GM18861 (cell line): ENCODE measurements around the gene MATCAP1.

ENCODE experiments used
- ATAC-seq: cut with Tn5 transposase; IDR thresholded peaks from one replicate; pipeline ENCODE4 v1.9.1; 2021; ENCODE audit not compliant: unreplicated experiment

Gene MATCAP1

GRCh38 chr16:67158637-67159600 is 24.8 kb downstream of the MATCAP1 start:
- no peak for ATAC-seq

DNA sequence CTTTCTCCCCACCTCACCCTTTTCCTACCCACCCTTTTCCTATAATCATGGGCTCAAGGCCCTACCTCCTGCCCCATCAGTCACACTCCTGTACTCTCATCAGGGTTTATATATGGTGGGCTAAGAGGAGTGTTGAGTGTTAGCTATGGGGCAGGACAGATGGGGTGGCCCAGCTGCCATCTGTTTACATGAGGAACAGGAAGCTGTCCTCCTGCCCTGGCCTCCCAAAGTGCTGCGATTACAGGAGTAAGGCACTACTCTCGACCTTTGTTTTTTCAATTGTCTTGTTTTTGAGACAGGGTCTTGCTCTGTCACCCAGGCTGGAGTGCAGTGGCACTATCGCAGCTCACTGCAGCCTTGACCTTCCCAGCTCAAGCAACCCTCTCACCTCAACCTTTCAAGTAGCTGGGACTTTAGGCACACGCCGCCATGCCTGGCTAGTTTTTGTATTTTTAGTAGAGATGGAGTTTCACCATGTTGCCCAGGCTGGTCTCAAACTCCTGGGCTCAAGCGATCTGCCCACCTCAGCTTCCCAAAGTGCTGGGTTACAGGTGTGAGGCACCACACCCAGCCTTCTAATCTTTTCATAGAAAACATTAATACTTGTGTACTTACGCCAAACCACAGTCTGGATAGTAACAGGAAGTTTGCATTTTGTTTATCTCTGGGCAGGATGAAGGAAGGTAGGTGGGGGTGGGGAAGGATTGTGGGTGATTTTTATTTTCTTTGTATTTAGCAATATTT is 25.7 kb downstream of the MATCAP1 start:
- ATAC-seq = no peak

- no peak for ATAC-seq
These were observed 26.5 kb downstream of the MATCAP1 start for GRCh38 chr16:67157106-67157748.

GRCh38 chr16:67156143-67156844 is 27.5 kb downstream of the MATCAP1 start:
- no peak for ATAC-seq

DNA sequence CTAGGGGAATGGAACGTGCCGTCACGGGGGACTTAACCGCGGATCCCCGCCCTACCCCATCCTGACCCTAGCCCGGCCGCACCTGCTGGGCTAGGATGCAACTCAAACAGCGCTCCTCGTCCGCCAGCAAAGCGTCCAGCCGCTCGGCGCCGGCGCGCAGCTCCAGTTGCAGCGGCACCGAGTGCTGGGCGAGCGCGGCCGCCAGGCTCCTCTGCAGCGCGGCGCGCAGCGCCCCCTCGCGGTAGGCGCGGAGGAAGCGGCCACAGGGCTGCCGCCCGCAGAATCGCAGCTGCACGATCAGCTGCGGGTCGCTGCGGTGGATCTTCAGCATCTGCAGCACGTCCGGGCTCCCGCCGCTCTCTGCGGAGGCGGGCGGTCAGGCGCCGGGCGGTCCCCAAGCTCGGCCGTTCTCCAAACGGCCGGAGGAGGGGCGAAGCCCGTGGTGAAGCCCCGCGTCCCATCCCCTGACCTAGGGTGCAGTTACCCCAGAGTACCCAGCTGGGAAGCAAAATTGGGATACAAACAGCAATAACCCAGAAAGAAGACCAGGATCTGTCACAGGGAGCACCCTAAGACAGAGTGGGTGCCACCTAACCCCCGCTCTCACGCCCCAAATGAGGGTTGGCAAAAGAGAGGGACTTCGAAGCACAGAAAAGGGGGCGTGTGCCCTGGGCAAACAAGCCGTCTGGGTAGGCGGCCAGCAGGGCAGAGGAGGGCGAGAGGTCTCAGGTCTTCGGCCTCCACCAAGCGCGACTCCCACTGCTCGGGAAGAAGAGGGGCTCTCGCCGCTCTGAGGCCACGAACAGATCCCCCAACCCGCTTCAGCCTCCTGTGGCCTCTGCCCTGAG is 28.2 kb downstream of the MATCAP1 start:
- ATAC-seq = no peak

DNA sequence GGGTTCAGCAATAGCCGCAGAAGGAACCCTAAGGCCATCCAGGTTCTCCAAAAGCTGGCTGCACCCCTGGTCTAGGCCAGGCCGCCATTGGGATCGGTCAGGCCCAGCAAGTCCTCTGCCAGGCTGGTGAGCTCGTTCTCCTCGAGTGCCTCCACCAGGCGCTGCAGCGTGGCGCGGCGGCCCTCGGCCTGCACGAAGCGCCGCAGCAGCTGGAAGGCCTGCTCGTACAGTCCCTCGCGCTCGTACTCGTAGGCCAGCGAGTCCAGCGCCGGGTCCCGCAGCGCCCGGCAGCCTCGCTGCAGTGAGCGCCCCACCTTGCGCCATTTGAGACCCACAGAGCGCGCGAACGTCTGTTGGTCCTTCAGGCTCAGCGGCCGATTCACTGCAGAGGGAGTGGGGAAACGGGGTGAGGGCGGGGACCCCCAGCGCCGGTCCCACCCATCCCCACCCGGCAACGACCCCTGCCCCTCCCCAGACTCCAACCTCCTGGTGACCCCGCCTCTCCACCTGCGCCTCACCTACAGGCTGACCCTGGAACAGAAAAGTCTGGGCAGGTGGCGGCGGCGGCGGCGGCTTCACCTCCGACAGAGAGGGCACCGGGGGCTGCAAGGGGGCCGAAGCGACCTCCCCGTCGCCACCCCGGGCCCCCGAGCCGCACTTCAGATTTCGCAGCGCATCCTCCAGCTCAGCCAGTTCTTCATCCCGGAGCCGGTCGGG is 29.0 kb downstream of the MATCAP1 start:
- ATAC-seq = no peak

DNA sequence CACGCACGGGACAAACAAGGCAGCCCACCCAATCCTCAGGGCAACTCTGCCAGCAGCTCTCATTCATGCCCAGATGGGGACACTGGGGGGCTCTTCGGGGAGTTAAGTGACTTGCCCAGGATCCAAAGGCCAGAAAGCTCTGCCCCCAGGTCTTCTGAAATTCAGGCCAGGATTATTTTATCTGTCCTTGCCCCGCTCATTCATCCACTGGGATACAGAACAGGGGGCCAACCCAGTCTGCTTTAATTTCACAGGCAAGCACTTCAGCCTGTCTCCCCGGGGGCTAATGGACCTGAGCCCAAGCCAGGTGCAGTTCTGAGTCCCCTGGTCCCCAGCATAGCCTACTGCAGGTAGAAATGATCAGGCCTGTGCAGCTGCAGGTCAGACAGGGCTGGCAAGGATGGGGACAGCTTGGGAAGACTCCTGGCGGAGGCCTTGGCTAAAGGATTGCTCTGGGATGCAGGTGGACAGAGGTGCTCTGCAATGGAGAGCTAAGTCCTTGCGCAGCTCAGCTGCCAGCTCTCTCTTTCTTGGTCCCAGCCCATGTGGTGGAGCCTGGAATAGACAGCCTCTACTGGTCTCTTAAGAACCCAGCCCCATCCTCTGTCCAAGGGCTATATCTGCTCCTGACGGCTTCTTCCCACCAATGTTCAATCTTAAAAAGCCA is 32.2 kb downstream of the MATCAP1 start:
- ATAC-seq = no peak

- ATAC-seq = peak; percentile 40
These were observed 32.8 kb downstream of the MATCAP1 start, which contains the start of gene B3GNT9 for GRCh38 chr16:67150833-67151396. Gene B3GNT9, minus strand, starts transcription at chr16:67150998. Its CDS starts 513 bp downstream, at chr16:67150485.

- peak; percentile 33 for ATAC-seq
These were observed 33.5 kb downstream of the MATCAP1 start for GRCh38 chr16:67150047-67150832.

DNA sequence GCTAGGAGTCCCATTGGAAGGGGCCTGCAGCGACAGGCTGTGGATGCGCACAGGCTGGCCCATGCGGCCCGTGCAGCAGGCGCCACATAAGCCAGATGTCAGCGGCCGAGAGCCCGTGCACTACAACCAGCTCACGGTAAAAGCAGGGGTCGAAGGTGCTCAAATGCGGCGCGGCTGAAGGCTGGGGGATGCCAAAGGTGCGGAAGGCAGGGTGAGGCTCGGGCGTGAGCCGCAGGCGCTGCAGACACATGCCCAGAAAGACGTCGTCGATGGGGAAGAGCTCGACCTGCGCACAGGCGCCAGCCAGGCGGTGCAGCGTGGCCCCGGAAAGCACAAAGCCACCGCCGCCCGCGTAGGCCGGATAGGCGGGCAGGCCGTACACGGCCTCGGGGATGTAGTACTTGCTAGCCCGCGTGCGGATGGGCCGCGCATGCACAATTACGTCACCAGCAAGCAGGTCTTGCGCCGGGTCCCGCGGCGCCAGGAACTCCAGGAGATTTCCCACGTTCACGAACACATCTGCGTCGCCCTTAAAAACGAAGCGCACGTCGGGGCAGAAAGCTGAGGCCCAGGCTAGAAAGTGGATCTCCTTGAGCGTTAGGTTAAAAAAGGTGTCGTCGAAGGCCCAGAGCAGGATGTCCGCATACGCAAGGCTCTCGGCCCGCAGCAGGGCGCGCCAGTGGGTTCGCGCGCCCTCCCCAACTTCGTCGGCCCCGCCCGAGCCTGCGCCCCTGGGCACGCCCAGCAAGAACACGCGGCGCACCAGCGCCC is 34.3 kb downstream of the MATCAP1 start:
- no peak for ATAC-seq

- no peak for ATAC-seq
These were observed 35.0 kb downstream of the MATCAP1 start for GRCh38 chr16:67148656-67149275.

- ATAC-seq = no peak
These were observed 35.5 kb downstream of the MATCAP1 start for GRCh38 chr16:67148221-67148620.

GRCh38 chr16:67147437-67148140 is 36.2 kb downstream of the MATCAP1 start:
- no peak for ATAC-seq

- ATAC-seq = no peak
These were observed 37.0 kb downstream of the MATCAP1 start for GRCh38 chr16:67146523-67147357.

GRCh38 chr16:67145746-67146145 is 38.0 kb downstream of the MATCAP1 start:
- no peak for ATAC-seq
